ENCODE measurements around the gene ZFP91.
A peak's percentile ranks its signal among the peaks of the same experiment; 100 is the strongest.

Gene ZFP91

DNA sequence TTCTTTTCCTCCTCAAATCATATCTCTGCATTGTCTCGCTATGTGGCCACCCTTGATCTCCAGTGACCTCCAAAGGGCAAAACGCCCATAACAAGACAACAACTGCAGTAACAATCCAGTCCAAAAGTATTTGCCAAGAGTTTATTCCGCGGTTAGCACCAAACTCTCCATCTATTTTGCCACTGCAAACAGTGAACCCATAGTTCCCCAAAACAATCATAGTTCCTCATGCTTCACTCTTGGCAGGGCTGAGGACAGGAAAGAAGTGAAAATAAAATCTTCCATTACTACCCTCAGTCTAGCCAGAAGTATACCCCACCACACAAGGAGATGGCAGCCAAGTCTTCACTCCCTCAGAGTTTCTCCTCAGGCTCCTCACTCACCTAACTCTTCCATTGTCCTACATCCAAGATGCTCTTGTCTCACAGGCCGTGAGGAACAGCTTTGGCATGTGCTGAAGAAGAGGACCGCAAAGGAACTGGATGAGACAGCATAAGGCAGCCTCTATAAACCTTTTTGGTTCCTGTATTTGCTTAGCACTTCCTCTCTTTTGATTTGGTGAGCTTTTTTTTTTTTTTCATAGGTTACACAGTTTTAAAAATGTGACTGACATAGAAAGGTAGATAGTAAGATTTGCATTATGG, 3.4 kb upstream of the ZFP91 start, which contains the start of gene LPXN:
TSS of gene LPXN (minus strand) at position 480 of the 644 bp plus-strand sequence. CDS start at position 396, 84 bp downstream.
- TF ChIP-seq, protein P1, sequence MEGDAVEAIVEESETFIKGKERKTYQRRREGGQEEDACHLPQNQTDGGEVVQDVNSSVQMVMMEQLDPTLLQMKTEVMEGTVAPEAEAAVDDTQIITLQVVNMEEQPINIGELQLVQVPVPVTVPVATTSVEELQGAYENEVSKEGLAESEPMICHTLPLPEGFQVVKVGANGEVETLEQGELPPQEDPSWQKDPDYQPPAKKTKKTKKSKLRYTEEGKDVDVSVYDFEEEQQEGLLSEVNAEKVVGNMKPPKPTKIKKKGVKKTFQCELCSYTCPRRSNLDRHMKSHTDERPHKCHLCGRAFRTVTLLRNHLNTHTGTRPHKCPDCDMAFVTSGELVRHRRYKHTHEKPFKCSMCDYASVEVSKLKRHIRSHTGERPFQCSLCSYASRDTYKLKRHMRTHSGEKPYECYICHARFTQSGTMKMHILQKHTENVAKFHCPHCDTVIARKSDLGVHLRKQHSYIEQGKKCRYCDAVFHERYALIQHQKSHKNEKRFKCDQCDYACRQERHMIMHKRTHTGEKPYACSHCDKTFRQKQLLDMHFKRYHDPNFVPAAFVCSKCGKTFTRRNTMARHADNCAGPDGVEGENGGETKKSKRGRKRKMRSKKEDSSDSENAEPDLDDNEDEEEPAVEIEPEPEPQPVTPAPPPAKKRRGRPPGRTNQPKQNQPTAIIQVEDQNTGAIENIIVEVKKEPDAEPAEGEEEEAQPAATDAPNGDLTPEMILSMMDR (IDR thresholded peaks at IDR 0.05; ENCODE audit: low read length, missing control alignments): no peak
- peak; percentile 17 for DNase-seq (ENCODE audit: low read depth)
- H3K4me3 ChIP-seq (replicated peaks; ENCODE audit: low read depth, low read length): peak within 1 kb of the TSS; percentile 96

GRCh38 chr11:58576887-58577471, 1.9 kb upstream of the ZFP91 start:
- H3K4me3 ChIP-seq (replicated peaks; ENCODE audit: low read depth, low read length): peak overlapping the region; percentile 96
- DNase-seq (ENCODE audit: low read depth): peak; percentile 62
- TF ChIP-seq, protein P1 (IDR thresholded peaks at IDR 0.05; ENCODE audit: low read length, missing control alignments): peak; percentile 53

DNA sequence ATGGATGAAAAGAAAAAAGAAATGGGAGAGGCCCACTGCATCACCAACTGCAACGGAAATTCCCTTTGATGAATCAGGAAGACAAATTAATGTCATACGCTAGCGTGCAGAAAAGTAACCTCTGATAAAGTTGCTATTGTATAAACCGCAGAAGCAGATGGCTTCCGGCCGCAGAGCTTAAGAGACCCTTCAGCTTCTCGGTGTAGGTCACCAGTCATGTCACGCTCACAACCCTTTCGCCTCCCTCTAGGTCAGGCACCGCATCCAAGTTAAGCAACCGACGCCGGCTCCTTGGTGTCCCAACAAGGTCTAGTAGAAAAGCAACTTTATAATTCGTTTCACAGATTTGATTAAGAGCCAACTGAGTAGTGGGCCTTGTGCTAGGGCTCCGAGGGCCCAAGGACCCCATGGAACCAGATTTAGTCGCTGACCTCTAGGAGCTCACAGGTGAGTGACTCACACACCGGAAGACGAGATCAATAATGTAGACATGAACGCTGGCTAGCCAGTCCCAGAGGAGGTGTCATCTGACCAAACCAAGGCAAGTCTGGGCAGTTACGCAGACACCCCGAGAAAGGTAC, 1.2 kb upstream of the ZFP91 start:
- peak overlapping the region; percentile 96 for H3K4me3 ChIP-seq (replicated peaks; ENCODE audit: low read depth, low read length)
- TF ChIP-seq, protein P1 (IDR thresholded peaks at IDR 0.05; ENCODE audit: low read length, missing control alignments): no peak
- peak; percentile 88 for DNase-seq (ENCODE audit: low read depth)

DNA sequence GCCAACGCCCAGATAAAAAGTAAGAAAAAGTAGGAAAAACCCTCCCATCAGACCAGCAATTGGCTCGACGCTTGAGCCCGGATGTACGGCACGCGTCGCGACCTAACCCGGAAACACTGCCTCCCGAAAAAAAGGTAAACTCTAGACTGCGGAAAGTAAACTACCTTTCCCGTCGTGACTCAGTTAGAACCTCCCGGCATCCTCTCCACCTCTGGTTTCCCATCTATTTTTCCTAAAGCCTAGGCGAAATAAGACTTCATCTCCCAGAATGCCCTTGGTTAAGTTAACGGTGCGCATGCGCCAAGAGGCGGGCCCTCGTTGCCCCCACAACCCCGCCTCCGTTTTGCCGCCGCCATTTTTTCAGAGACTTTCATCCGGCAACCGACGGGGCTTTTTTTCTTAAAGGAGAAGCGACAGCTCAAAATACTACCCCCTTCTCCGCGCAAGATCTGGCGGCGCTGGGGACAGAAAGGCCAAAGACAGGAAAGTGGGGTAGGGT, 678 bp upstream of the ZFP91 start:
- TF ChIP-seq, protein P1 (IDR thresholded peaks at IDR 0.05; ENCODE audit: low read length, missing control alignments): no peak
- peak overlapping the region; percentile 96 for H3K4me3 ChIP-seq (replicated peaks; ENCODE audit: low read depth, low read length)
- peak; percentile 100 for DNase-seq (ENCODE audit: low read depth)

- peak; percentile 92 for DNase-seq (ENCODE audit: low read depth)
- TF ChIP-seq, protein P1 (IDR thresholded peaks at IDR 0.05; ENCODE audit: low read length, missing control alignments): peak; percentile 69
- H3K4me3 ChIP-seq (replicated peaks; ENCODE audit: low read depth, low read length): peak overlapping the region; percentile 96
Observed at GRCh38 chr11:58579192-58580129, 598 bp downstream of the ZFP91 start.

- TF ChIP-seq, protein P1 (IDR thresholded peaks at IDR 0.05; ENCODE audit: low read length, missing control alignments): no peak
- H3K4me3 ChIP-seq (replicated peaks; ENCODE audit: low read depth, low read length): peak overlapping the region; percentile 96
- DNase-seq (ENCODE audit: low read depth): no peak
Observed at GRCh38 chr11:58580311-58580710, 1.4 kb downstream of the ZFP91 start.
